HFF-Myc (cell line): Measurements from ENCODE around the gene LYPD6B.

Source experiments
- DNase-seq: peaks from one replicate; pipeline ENCODE4 v3.0.0-alpha.2; 2011; ENCODE audit warnings: low read depth; ENCODE audit errors: extremely low read depth
- H3K4me3 ChIP-seq: replicated peaks from 2 replicates; pipeline ENCODE4 v1.5.1; 2011; ENCODE audit warnings: low read depth, mild to moderate bottlenecking, control low read depth, low read length
- TF ChIP-seq, protein P1 (sequence below): IDR thresholded peaks from 2 replicates; pipeline ENCODE4 v1.5.1; 2012; ENCODE audit warnings: mild to moderate bottlenecking, low read depth, low read length, control low read depth; ENCODE audit errors: missing control alignments

The LYPD6B gene

DNA sequence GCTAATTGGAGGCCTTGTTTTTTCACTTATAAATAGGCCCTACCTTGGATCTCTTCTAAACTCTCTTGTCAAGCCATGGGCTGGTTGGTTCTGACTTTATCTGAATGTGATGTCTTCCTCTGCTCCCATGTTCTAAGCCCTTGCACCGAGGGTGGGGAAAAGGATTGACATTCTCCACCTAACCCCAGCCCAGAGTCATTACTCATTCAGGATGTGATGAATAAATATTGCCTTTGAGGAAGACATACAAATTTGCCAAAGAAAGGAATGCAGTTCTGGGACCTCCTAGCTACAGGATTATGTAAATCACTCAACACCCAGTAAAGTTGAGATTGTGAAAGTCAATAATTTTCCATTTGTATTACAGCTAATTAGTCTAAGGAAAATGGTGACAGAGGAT, 149.8 kb downstream of the LYPD6B start:
- no peak for DNase-seq
- TF ChIP-seq, protein P1, sequence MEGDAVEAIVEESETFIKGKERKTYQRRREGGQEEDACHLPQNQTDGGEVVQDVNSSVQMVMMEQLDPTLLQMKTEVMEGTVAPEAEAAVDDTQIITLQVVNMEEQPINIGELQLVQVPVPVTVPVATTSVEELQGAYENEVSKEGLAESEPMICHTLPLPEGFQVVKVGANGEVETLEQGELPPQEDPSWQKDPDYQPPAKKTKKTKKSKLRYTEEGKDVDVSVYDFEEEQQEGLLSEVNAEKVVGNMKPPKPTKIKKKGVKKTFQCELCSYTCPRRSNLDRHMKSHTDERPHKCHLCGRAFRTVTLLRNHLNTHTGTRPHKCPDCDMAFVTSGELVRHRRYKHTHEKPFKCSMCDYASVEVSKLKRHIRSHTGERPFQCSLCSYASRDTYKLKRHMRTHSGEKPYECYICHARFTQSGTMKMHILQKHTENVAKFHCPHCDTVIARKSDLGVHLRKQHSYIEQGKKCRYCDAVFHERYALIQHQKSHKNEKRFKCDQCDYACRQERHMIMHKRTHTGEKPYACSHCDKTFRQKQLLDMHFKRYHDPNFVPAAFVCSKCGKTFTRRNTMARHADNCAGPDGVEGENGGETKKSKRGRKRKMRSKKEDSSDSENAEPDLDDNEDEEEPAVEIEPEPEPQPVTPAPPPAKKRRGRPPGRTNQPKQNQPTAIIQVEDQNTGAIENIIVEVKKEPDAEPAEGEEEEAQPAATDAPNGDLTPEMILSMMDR: no peak
- no peak overlapping the region for H3K4me3 ChIP-seq

DNA sequence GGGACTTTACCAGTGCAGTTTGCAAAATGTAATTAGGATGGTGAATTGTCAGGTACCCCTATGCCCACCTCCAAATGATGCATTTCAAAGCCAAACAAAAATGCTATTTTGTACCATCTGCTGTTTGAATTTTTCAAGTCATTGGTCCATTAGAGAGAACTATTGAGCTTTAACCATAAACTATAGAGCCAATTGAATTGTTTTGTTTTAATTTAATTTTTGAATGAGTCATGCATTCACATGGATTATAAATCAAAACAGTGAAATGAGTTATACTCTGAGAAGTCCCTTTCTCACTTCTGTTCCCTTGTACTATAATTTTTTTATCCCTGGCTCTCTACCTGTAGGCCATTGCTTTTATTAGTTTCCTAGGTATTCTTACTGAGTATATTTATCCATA, 151.3 kb downstream of the LYPD6B start:
- DNase-seq: no peak
- no peak overlapping the region for H3K4me3 ChIP-seq
- TF ChIP-seq, protein P1: no peak

DNA sequence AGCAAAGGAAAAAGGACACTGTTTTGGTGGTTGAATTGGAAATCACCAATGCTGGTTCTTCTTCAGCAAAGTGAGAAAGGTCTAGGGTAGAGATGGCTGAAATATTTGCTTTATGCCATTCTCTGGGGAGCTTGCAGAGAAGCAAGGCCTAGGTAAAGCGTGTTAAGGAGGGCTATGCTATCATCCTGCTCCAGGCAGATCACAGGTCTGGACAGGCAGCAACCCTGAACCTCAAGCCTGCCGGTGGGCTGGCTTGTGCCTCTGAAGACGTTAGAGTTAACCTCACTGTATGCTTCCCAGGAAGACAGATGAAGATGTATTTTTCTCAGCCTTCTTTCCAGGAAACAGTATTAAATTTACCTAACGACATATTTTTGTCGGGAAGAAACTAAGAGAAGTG, 153.4 kb downstream of the LYPD6B start:
- H3K4me3 ChIP-seq: no peak overlapping the region
- DNase-seq: no peak
- TF ChIP-seq, protein P1: no peak

DNA sequence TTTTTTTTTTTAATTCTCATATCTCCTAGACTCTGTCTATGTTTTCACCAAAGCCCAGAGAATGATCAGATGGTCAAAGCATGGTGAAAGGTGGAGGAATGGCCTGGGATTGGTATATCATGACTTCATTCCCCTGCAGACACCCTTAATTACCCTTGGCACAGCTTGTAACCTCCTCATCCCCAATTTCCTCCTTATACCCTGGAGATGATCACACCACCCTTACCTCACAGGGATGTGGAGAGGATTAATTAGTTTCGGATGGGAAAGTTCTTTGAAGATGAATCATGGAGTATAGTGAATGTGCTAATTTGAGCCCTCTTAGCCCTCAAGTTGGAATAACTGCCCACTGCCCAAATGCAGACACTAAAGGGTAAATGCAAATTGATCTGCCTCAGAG, 153.9 kb downstream of the LYPD6B start:
- DNase-seq: no peak
- H3K4me3 ChIP-seq: no peak overlapping the region
- TF ChIP-seq, protein P1: no peak

DNA sequence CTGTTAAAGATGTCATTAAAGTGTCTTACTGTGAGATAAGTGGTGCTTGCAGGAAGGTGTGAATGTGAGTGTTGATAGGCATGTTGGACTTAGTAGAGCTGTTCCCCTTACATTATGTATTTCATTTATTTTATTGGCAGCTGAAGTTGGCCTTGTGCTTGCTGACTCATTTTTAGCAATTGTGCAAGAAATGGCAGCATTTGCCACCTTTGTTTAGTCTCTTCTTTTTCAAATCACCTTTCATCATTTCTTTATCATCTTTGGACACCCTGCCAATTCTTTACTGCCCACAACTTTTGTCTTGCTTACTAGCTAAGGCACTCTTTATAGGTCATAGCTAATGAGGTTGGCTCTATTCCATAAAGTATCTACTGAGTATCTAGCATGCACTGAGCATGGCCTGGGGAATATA, 161.6 kb downstream of the LYPD6B start:
- no peak overlapping the region for H3K4me3 ChIP-seq
- TF ChIP-seq, protein P1: no peak
- no peak for DNase-seq

DNA sequence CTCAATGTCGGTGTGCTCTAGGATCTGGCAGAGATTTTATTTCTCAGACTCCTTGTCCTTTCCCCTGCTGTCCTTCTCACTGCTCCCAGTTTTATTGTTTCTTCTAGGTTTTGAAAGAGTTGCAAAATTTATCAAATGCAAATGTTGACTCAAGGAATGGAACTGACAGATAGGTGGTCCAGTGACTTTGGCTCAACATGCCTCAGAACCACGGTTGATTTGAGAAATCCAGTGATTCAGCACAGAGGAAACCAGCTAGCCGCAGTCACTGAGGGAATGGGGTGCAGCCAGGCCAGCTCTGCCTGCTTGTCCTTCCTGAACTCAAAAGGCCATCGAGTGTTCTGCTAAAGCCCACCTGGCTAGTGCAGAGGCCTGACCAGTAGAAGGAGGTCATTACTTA, 166.2 kb downstream of the LYPD6B start:
- DNase-seq: no peak
- no peak overlapping the region for H3K4me3 ChIP-seq
- TF ChIP-seq, protein P1: no peak

DNA sequence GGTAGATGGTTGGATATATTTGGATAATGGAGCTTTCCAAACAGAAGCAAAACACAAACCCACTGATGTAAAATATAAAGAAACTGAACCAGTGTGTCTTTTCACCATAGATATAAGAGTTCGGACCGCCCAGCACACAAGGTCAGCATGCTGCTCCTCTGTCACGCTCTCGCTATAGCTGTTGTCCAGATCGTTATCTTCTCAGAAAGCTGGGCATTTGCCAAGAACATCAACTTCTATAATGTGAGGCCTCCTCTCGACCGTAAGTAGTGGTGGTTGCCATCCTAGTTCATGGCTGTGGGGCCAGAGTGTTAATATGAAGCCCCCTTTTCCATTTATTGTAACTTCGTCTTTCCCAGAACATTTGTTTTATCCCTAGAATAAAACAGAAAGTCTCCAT, 166.6 kb downstream of the LYPD6B start:
- no peak for DNase-seq

More for the DNA sequence above, 166.6 kb downstream of the LYPD6B start:
- TF ChIP-seq, protein P1: no peak
- no peak overlapping the region for H3K4me3 ChIP-seq
